HL-60 (cell line): Measurements from ENCODE around the gene EGLN3.

Source experiments
- CTCF ChIP-seq: IDR thresholded peaks from one replicate; pipeline ENCODE4 v1.5.1; 2011; ENCODE audit warnings: low read length, control low read depth, inconsistent platforms; ENCODE audit not compliant: insufficient read depth
- GABPA ChIP-seq: IDR thresholded peaks from 2 replicates; pipeline ENCODE4 v1.6.1; 2012; ENCODE audit warnings: low read depth
- POLR2AphosphoS5 ChIP-seq: IDR thresholded peaks from 2 replicates; pipeline ENCODE4 v1.6.1; 2012; ENCODE audit warnings: low read depth
- REST ChIP-seq: IDR thresholded peaks from 2 replicates; pipeline ENCODE4 v1.6.1; 2012; ENCODE audit warnings: low read depth; ENCODE audit not compliant: insufficient replicate concordance
- SPI1 ChIP-seq: IDR thresholded peaks from 2 replicates; pipeline ENCODE4 v1.6.1; 2012; ENCODE audit warnings: low read depth, mild to moderate bottlenecking, borderline replicate concordance

- no peak for TF ChIP-seq CTCF
- no peak for TF ChIP-seq REST
- no peak for TF ChIP-seq POLR2AphosphoS5
- TF ChIP-seq GABPA: no peak
- no peak for TF ChIP-seq SPI1
Measured at GRCh38 chr14:33986804-33987203, 35.9 kb upstream of the EGLN3 start.
